ENCODE data around the gene CAPZB.
"Not testable (repeated sequence)": the region's sequence is repeated elsewhere in the genome, so short reads cannot be mapped to it uniquely, and the experiment has no call there.

The CAPZB gene

DNA sequence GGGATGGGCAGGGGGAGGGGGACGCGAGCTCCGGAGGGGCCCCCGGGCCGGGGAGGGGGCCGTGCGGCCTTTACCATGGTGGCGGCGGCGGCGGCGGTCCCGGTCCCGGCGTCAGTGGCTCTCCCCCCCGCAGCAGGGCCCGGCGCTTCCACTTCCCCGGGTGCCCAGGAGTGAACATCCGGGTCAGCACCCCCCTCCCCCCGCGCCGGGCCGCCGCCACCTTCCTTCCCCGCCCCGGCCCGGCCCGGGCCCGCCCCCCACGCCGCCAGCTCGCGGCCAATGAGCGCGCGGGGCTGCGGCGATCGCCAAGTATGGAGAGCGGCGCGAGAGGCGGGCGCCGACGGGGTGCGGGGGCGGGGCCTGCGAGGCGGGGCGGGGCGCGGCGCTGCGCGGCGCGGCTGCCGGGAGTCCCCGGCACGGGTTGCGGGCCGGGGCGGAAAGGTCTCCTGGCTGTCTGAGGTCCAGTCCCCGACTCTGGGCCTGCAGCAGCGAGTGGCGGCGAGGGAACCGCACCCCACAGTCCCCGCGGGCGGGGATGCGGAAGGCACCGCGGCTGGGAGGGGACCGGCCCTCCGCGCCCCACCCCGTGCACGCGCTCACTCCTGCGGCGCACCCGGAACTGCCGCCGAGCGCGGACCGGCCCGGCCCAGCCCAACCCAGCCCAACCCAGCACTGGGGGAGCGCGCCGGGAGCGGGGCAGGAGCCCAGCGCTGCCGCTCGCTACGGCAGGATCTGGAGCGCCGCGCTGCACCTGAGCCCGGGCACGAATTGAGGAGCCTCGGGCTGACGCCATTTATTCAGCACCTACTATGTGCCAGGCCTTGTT, at the start of gene CAPZB:
CAPZB (minus strand) TSS at position 178 of the 826 bp plus-strand sequence; CDS start at position 77, 101 bp downstream.
- peak; percentile 93 for DNase-seq (ENCODE audit: low read depth)

DNA sequence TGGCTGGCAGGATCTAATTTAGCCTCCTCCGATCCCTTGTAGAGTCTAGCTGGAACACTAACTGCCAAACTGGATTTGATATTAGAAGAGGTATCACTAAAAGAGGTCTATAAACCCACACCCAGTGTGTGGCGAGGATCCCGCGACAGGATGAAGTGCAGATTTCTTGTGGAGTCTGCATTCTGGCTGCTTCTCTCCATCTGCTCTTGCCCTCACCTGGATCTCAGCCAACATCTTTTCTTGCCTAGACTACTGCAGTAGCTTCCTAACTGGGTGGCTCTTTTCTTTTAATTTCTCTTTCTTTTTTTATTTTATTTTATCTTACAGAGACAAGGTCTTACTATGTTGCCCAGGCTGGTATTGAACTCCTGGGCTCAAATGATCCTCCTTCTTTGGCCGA, 48.9 kb upstream of the CAPZB start:
- DNase-seq (ENCODE audit: low read depth) = no peak

DNA sequence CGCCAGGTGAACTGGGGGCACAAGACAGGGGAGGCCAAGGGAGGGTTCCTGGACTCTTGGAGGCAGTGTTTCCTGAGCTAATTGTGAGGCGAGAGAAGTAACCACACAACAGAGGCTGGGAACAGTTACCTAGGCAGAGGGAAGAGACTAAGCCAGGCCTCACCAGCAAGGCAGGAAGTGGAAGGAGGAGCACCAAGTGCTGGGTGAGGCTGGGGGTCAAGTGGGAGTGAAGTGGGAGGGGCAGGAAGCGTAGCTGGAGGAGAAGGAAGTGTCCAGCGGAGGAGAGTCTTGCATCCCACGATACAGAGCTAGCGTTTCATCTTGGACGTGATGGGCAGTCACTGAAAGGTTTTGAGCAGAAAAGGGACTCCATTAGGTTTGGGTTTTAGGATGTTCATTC, 48.3 kb upstream of the CAPZB start:
- DNase-seq (ENCODE audit: low read depth) = no peak

DNA sequence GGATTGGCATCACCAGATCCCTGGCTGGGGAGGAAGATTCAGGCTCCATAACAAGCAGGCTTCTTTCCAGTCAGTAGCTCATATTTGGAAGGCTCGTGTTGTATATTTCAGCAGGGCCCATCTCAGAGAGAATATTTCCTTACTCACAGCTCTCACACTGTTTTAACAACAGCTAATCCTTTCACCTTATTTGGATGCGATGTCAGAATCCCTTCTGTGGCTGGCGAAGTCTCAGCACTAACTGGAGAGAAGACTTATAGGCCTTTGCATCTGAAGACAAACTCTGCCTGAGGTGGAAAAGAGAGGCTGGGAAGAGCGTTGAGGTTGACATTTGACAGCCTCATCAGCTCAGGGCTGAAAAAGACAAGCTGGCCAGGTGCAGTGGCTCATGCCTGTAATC, 47.2 kb upstream of the CAPZB start:
- DNase-seq (ENCODE audit: low read depth) = no peak

DNA sequence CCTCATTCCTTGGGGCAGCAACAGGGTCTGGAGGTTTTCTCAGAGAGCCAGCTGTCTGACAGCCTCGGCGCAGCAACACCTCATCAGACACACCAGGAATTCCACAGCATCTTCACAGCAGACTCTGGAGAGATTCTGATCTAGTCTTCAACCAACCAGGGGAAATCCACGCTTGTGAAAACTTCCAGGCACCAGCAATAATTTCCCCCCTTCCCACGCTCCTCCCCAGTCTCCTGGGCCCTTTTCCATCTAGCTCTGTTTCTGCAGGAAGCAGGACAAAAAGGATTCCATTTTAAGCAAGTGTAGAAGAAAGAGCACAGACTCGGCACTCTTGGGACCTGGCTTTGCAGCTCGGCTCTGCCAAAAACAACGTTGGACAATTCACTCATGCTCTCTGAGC, 44.3 kb upstream of the CAPZB start:
- DNase-seq (ENCODE audit: low read depth) = no peak

DNA sequence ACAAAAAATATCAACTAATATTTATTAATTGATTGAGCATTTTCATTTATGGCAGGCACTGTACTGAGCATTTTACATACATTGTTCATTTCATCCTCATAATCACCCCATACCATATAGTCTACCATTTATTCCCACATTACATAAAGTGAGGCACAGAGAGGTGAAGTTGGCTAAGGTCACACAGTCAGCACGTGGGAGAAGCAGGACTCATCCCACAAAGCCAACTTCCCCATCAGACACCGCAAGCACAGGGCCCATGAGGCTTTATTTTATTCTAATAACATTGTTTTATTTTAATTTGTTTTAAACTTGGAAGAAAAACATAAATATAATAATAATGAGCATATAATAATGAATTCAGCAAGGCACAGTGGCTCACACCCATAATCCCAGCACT, 43.1 kb upstream of the CAPZB start:
- no peak for DNase-seq (ENCODE audit: low read depth)

DNA sequence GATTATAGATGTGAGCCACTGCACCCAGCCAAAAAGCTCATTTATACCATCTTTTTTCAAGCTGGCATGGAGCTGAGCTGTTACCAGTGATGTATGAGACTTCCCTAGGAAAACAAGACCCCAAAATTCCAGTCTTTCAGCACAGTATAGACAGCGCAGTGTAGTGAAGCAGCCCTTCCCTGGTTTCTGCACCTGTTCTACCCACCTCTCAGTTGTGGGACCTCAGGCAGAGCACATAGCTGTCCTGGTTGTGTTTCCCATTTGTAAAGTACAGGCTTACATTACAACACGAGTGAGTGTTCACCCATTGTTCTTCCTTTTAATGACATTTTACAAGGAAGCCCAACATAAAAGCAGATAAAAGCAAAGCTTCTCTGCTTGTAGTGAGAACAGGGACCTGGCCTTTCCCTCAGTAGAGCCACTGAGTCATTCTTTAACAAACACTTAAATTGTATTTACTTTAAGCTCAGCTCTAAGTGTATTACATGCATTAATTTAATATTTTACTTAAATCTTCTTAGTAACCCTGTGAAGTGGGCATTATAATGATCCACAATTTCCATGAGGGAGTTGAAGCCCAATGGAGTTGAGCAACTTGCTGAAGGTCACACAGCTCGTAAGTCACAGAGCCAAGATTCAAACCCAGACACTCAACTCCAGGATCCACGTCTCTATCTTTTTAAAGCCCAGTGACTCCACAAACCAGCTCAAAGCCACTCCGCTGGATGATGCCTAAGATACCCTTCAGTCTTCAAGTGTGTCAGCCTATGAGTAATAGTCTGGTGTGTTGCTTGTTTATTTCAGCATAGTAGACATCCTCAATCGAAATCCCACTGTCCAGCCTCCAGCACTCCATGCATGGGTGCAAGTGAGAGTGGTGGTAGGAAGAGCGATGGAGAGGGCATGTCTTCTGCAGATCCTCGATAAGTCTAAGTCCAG, 40.5 kb upstream of the CAPZB start:
- no peak for DNase-seq (ENCODE audit: low read depth)

DNA sequence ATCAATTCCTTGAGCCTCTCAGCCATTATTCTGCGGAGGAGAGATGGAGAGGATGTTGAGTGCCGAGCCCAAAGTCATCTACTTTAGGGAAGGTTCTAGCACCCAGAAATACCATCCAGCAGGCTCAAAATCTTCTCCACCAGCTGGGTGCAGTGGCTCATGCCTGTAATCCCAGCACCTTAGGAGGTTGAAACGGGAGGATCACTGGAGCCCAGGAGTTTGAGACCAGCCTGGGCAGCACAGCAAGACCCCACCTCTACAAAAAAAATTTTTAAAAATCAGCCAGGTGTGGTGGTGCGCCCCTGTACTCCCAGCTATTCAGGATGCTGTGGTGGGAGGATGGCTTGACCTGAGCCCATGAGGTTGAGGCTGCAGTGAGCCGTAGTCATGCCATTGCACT, 39.5 kb upstream of the CAPZB start:
- no peak for DNase-seq (ENCODE audit: low read depth)

DNA sequence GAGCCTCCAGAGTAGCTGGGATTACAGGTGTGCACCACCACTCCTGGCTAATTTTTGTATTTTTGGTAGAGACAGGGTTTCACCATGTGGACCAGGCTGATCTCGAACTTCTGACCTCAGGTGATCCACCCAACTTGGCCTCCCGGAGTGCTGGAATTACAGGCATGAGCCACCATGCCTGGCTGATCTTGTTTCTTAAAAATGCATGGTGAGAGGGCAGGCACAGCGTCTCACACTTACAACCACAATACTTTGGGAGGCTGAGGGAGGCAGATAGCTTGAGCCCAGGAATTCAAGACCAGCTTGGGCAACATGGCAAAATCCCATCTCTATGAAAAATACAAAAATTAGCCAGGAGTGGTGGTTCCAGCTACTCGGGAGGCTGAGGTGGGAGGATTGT, 37.2 kb upstream of the CAPZB start:
- not testable (repeated sequence) for DNase-seq (ENCODE audit: low read depth)

DNA sequence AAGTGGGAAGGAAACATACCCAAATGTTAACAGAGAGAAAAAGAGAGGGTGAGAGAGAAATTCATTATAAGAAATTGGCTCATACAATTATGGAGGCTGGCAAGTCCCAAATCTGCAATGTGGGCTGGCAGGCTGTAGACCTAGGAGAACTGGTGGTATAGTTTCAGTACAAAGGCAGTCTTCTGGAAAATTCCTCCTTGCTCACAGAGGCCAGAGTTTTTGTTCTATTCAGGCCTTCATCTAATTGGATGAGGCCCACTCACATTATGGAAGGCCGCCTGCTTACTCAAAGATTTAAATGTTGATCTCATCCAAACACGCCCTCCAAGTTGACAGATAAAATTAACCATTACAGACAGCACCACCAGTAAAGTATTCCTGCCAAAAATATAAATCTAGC, 36.1 kb upstream of the CAPZB start:
- DNase-seq (ENCODE audit: low read depth) = no peak

DNA sequence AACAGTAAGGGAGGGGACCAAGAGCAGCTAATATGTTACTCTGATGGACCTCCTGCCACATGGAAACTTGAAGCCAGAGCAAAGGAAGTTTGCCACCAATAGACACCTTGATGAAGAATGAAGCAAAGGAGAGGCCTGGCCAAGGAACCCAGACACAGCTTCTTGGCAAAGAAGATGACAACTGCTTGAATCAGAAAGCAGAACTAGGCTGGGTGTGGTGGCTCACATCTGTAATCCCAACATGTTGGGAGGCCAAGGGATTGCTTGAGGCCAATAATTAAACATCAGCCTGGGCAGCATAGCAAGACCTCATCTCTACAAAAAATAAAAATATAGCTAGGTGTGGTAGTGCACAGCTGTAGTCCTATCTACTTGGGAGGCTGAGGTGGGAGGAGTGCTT, 31.7 kb upstream of the CAPZB start:
- no peak for DNase-seq (ENCODE audit: low read depth)

DNA sequence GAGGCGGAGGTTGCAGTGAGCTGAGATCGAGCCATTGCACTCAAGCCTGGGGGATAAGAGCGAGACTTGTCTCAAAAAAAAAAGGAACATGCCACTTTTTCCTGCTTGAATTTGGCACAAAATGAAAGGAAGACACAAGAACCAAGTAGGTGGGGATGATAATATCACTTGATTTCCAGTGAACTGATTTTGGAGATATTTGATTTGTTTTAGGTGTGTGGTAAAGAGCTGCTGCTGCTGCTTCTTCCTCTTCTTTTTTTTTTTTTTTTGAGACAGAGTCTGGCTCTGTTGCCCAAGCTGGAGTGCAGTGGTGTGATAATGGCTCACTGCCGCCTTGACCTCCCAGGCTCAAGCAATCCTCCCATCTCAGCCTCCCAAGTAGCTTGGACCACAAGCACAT, 29.9 kb upstream of the CAPZB start:
- DNase-seq (ENCODE audit: low read depth) = no peak

DNA sequence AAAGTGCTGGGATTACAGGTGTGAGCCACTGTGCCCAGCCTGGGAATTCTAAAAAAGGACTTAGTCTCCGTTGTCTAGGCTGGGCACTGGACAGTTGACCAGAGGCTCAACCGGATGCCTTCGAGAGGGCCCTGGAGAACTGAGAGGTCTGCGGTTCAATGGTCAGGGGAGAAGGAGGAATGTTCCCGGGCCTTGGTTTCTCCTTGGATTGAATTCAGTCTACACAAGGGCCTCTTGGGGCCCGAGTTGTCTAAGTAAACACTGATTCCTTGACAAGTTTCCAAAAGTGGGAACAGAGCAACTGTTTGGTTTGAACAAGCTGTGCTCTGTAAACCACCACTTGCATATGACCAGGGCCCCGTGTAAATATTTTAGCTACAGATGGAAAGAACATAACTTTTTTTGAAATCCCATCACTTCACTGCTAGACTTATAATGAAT, 29.1 kb upstream of the CAPZB start:
- DNase-seq (ENCODE audit: low read depth) = no peak

DNA sequence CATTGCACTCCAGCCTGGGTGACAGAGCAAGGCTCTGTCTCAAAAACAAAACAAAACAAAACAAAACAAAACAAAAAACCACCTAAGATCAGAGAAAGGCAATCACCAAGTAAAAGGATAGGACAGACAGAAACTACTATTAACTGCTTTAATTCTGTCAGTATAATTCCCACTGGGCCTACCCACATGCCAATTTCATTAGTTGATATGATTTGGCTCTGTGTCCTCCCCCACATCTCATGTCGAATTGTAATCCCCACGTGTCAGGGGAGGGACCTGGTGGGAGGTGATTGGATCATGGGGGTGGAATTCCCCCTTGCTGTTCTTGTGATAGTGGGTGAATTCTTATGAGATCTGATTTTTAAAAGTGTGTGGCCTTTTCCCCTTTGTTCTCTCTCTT, 27.2 kb upstream of the CAPZB start:
- DNase-seq (ENCODE audit: low read depth) = no peak

DNA sequence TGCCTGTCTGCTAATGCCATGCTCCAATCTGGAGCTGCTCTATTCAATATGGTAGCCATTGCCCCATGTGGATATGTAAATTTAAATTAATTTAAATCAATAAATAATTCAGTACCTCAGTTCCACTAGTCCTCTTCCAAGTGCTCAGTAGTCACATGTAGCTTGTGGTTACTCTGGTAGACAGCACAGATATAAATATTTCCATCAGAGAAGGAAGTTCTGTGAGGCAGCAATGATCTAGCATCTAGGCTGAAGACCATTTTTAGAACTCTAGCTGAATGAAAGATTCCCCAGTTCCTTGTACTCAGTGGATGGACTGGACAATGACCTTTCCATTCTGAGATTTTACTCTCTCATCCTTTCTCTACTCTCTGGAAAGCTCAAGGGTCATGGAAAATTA, 25.8 kb upstream of the CAPZB start:
- DNase-seq (ENCODE audit: low read depth) = no peak

DNA sequence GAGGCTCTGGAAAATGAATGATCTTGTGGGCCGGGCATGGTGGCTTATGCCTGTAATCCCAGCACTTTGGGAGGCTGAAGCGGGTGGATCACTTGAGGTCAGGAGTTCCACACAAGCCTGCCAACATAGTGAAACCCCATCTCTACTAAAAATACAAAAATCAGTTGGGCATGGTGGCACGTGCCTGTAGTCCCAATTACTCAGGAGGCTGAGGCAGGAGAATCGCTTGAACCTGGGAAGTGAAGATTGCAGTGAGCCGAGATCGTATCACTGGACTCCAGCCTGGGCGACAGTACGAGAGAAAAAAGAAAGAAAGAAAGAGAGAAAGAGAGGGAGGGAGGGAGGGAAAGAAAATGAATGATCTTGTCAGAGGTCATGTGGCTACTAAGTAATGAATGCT, 24.3 kb upstream of the CAPZB start:
- not testable (repeated sequence) for DNase-seq (ENCODE audit: low read depth)

DNA sequence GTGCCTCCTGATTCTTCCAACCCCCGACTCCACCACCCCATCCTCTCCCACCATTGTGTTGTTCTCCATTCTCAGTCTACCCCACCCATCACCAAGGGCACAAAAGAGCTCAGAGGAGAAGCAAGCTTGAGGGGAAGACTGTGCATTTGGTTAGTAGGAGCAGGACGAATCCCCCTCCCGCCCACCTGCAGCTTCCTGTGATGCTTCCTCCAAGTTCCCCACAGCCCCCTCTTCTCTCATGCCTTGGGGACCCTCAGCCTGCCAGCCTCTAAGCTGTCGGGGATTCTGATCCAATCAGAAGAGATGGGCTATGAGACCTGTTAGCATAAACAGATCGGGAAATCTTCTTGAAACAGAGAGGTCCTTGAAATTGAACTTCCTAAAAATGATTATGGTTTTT, 22.2 kb upstream of the CAPZB start:
- DNase-seq (ENCODE audit: low read depth) = no peak

DNA sequence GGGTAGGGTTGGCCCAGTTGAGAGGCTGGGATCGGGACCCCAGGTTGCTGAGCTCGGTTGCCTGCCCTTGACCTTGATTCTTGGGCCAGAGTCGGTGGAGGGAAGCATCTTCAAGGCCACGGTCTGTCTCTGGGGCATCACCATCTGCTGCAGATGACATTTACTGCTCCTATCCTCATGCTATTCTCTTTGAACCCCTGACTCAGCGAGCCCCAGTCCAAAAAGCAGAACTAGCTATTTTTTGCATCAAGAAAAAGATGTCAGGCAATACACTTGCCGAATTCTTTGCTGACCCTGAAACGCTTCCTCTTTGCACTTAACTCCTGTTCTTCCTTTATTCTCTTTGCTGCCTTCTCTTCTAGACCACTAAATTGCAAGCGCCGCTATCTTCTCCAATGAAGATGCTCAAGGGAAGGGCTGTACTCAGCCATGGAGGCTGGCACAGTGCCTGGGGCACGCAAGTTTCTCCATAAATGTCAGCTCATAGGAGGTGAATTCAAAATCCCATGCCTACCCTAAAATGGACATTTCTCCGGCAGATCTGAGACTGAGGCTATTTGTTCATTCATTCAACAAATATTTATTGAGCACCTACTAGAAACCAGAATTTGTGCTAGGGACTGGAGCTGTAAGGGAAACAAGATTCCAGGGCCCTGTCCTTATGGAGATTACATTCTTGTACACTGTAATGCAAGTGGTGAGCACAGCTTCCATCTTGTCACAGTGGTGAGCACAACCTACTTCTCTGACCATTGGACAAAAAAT, 20.5 kb upstream of the CAPZB start:
- no peak for DNase-seq (ENCODE audit: low read depth)

DNA sequence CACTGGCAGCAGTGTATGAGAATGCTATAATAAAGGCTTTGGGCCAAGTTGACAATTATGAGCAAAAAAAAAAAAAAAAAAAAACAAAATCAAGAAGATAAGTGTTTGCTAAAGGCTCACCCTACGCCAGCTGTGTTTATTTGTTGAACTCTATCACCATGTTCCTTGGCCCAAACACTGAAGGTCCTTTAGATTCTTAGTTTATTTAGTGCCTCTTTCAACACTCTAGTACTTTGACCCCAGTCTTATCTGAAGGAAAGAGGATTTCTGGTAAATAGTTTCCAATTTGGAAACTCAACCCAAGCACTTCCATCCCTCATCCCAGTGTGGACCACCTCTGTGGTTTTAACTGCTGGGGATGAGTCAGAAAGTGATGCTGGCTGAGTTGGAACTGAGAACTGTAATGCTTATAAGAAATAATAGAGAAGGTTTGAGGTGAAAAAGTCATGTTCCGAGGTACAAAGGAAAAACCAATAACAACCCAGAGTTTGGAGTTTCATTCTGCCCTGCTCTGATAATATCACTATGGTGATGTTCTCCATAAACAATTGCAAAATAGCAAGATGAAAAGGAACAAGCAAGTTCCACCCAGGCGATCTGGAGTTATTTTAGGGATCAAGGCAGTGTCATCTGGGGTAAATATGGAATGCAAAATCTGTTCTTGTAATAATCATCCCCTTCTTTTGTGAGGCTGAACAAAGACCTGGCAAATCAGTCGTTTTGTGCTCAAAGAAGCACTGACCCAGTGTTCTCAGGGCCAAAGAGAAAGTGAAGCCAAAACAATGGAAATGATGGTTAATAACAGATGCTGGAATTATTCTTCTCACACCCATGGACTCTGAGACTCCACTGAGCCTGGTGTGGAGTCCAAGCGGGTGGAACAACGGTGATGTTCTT, 19.7 kb upstream of the CAPZB start:
- DNase-seq (ENCODE audit: low read depth) = no peak

DNA sequence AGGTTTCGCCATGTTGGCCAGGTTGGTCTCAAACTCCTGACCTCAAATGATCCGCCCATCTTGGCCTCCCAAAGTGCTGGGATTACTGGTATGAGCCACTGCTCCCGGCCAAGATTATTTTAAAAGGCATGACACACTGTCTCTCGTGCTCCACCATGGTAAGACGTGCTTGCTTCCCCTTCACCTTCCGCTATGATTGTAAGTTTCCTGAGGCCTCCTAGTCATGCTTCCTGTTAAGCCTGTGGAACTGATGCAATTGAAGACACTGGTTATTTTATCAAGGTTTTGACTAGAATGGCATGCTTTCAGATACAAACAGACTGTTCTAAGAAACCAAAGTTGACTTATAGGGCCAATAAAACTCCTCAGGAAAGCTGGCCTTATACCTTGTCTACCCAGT, 16.9 kb upstream of the CAPZB start:
- DNase-seq (ENCODE audit: low read depth) = not testable (repeated sequence)

DNA sequence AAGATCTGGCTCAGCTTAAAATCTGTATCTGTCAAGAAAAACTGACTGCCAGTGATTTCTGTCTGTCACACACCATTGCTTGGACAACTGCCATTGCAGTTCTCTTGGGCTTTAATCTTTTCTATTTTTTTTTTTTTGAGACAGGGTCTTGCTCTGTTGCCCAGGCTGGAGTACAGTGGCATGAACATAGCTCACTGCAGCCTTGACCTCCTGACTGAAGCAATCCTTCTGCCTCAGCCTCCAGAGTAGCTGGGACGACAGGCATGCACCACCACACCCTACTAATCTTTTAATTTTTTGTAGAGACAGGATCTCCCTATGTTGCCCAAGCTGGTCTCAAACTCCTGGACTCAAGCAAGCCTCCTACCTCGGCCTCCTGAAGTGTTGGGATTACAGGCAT, 14.5 kb upstream of the CAPZB start:
- DNase-seq (ENCODE audit: low read depth) = not testable (repeated sequence)

Data from stimulated activated CD4-positive, alpha-beta T cell treated with anti-CD3 and anti-CD28 coated beads, Interleukin-2, amount 100 ng/mL, for 4 hours (primary cell).